Fibroblast of pulmonary artery (primary cell): ENCODE data around the gene PLIN4.
A peak's percentile ranks its signal among the peaks of the same experiment; 100 is the strongest.
"Not testable (repeated sequence)": the region's sequence is repeated elsewhere in the genome, so short reads cannot be mapped to it uniquely, and the experiment has no call there.

Source experiments
- DNase-seq: peaks from one replicate; pipeline ENCODE4 v3.0.0-alpha.2; 2010; ENCODE audit warnings: low read depth
- H3K4me3 ChIP-seq: replicated peaks from 2 replicates; pipeline ENCODE4 v1.5.1; 2011; ENCODE audit warnings: low read depth, mild to moderate bottlenecking, control low read depth, low read length, moderate library complexity
- CTCF ChIP-seq: IDR thresholded peaks from 2 replicates; pipeline ENCODE4 v1.5.1; 2011; ENCODE audit warnings: mild to moderate bottlenecking, control low read depth, low read length, inconsistent platforms; ENCODE audit errors: missing control alignments

PLIN4 gene, protein sequence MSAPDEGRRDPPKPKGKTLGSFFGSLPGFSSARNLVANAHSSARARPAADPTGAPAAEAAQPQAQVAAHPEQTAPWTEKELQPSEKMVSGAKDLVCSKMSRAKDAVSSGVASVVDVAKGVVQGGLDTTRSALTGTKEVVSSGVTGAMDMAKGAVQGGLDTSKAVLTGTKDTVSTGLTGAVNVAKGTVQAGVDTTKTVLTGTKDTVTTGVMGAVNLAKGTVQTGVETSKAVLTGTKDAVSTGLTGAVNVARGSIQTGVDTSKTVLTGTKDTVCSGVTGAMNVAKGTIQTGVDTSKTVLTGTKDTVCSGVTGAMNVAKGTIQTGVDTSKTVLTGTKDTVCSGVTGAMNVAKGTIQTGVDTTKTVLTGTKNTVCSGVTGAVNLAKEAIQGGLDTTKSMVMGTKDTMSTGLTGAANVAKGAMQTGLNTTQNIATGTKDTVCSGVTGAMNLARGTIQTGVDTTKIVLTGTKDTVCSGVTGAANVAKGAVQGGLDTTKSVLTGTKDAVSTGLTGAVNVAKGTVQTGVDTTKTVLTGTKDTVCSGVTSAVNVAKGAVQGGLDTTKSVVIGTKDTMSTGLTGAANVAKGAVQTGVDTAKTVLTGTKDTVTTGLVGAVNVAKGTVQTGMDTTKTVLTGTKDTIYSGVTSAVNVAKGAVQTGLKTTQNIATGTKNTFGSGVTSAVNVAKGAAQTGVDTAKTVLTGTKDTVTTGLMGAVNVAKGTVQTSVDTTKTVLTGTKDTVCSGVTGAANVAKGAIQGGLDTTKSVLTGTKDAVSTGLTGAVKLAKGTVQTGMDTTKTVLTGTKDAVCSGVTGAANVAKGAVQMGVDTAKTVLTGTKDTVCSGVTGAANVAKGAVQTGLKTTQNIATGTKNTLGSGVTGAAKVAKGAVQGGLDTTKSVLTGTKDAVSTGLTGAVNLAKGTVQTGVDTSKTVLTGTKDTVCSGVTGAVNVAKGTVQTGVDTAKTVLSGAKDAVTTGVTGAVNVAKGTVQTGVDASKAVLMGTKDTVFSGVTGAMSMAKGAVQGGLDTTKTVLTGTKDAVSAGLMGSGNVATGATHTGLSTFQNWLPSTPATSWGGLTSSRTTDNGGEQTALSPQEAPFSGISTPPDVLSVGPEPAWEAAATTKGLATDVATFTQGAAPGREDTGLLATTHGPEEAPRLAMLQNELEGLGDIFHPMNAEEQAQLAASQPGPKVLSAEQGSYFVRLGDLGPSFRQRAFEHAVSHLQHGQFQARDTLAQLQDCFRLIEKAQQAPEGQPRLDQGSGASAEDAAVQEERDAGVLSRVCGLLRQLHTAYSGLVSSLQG (N-terminal part only)

GRCh38 chr19:4518345-4519171, at the start of gene PLIN4:
TSS of gene PLIN4 (minus strand) at chr19:4518486. CDS start at chr19:4518272, 214 bp downstream.
- TF ChIP-seq CTCF = no peak
- H3K4me3 ChIP-seq = peak within 1 kb of the TSS; percentile 21
- DNase-seq = peak; percentile 85

- H3K4me3 ChIP-seq = no peak overlapping the region
- peak; percentile 86 for TF ChIP-seq CTCF
- DNase-seq = peak; percentile 59
These were observed 49.3 kb upstream of the PLIN4 start for GRCh38 chr19:4567584-4568071.

GRCh38 chr19:4566402-4567051, 48.2 kb upstream of the PLIN4 start:
- H3K4me3 ChIP-seq = no peak overlapping the region
- no peak for TF ChIP-seq CTCF
- no peak for DNase-seq

DNA sequence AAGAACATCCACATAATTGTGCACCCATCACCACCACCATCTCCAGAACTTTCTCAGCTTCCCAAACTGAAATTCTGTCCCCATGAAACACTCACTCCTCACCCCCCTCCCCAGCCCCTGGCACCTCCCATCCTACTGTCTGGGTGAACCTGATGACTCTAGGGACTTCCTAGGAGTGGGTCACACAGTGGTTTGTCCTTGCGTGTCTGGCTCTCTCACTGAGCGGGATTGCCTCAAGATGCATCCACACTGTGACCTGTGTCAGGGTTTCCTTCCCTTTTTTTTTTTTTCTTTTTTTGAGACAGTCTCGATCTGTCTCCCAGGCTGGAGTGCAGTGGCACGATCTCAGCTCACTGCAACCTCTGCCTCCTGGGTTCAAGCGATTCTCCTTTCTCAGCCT, 45.3 kb upstream of the PLIN4 start:
- not testable (repeated sequence) for H3K4me3 ChIP-seq, DNase-seq

DNA sequence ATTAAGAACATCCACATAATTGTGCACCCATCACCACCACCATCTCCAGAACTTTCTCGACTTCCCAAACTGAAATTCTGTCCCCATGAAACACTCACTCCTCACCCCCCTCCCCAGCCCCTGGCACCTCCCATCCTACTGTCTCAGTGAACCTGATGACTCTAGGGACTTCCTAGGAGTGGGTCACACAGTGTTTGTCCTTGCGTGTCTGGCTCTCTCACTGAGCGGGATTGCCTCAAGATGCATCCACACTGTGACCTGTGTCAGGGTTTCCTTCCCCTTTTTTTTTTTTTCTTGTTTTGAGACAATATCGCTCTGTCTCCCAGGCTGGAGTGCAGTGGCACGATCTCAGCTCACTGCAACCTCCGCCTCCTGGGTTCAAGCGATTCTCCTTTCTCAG, 43.8 kb upstream of the PLIN4 start:
- H3K4me3 ChIP-seq, DNase-seq: not testable (repeated sequence)

GRCh38 chr19:4559569-4559968, 41.3 kb upstream of the PLIN4 start, which contains the start of gene SEMA6B:
TSS of gene SEMA6B (minus strand) at chr19:4559684. CDS start at chr19:4558457, 1,227 bp downstream.
- peak; percentile 69 for DNase-seq
- no peak for TF ChIP-seq CTCF
- peak within 1 kb of the TSS; percentile 49 for H3K4me3 ChIP-seq
